Astrocyte of the spinal cord (primary cell): ENCODE data around the gene AIFM1.

Source experiments
- DNase-seq: peaks from one replicate; pipeline ENCODE4 v3.0.0; 2011; ENCODE audit warnings: low read depth, low spot score
- H3K4me3 ChIP-seq: 2 replicates; pipeline ENCODE4 v1.5.1; 2011; ENCODE audit warnings: low read depth, mild to moderate bottlenecking, low read length, moderate library complexity
- in situ Hi-C: cut with HindIII; loops from 2 replicates; pipeline ENCODE4 v1.10.0; 2017; ENCODE audit warnings: low sequenced_read_pairs
- TF ChIP-seq, protein P1 (sequence below): IDR thresholded peaks from 2 replicates; pipeline ENCODE4 v1.5.1; 2012; ENCODE audit warnings: low read depth, mild to moderate bottlenecking, low read length, inconsistent platforms

Gene AIFM1

DNA sequence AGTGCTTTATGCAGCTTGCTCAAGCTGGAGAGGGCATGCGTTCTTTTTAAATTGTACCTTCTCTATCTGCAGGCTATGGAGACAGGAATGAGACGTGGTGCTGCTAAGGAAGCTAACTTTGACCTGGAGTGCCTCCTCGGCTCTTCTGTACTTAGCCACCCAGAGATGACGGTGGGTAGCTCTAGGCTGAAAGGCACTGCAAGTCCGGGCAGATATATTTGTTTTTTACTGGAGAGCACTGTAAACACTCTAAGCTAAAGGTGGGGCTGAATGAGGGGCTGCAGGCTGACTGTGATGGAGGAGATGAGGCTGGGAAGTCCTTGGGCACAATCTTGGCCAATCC, 67.5 kb downstream of the AIFM1 start:
- TF ChIP-seq, protein P1, sequence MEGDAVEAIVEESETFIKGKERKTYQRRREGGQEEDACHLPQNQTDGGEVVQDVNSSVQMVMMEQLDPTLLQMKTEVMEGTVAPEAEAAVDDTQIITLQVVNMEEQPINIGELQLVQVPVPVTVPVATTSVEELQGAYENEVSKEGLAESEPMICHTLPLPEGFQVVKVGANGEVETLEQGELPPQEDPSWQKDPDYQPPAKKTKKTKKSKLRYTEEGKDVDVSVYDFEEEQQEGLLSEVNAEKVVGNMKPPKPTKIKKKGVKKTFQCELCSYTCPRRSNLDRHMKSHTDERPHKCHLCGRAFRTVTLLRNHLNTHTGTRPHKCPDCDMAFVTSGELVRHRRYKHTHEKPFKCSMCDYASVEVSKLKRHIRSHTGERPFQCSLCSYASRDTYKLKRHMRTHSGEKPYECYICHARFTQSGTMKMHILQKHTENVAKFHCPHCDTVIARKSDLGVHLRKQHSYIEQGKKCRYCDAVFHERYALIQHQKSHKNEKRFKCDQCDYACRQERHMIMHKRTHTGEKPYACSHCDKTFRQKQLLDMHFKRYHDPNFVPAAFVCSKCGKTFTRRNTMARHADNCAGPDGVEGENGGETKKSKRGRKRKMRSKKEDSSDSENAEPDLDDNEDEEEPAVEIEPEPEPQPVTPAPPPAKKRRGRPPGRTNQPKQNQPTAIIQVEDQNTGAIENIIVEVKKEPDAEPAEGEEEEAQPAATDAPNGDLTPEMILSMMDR: no peak
- no peak for DNase-seq
- in situ Hi-C loops: no loop called here
- no peak overlapping the region for H3K4me3 ChIP-seq

GRCh38 chrX:130097507-130098209, 68.0 kb downstream of the AIFM1 start:
- TF ChIP-seq, protein P1: no peak
- no peak overlapping the region for H3K4me3 ChIP-seq
- DNase-seq: no peak
- in situ Hi-C loops: no loop called here

DNA sequence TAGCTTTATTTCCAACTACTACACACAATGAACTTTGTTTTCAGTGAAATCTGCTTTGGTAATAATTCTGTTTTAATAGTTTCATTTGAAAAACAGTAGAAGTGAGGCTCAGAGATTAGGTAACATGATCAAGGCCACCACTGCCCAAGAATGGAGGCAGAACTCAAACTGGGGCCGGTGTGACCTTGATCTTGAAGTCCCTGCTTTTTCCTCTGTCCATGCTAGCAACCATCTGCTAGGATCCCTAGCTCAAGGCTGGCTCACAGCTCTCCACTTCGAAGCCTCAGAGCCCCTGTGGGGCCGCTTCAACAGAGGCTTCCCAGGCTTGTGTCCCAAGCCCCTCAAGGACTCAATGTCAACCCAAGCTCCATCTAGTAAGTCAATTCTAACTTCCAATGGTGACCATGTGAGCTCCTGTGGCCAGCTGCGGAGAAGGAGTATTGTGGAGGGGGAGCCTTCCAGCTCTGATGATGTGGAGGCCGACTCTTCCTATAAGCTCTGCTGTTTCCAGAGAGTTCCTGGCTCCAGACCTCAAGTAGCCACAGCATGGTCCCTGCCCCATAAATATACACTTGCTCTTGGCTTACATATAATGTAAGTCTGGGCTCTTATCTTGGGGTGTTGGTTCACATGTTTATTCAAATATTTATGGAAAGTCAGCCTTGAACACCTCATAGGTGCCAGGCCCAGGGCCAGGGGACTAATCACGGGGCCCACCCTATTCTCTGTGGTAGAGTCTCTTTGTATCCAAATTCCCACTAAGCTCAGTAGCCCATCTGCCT, 70.2 kb downstream of the AIFM1 start:
- TF ChIP-seq, protein P1: no peak
- no peak for DNase-seq
- in situ Hi-C loops: no loop called here
- H3K4me3 ChIP-seq: no peak overlapping the region

GRCh38 chrX:130094696-130095095, 70.9 kb downstream of the AIFM1 start:
- TF ChIP-seq, protein P1: no peak
- no peak for DNase-seq
- no peak overlapping the region for H3K4me3 ChIP-seq
- in situ Hi-C loops: no loop called here

DNA sequence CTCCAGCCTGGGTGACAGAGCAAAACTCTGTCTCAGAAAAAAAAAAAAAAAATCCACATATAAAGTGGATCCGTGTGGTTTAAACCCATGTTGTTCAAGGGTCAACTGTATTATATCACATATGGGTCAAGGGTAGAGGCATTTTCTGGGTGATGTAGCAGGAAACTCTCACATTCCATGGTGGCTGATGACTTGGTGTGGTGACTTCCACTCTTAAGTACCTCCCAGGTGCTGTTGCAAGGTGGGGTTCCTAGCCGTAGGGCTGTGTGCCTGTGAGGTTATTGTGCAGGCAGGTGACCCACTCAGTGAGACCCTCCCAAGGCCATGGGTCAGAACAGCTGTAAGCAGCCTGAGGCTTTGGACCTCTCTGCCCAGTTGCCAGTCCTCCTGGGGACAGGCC, 72.4 kb downstream of the AIFM1 start:
- in situ Hi-C loops: no loop called here
- TF ChIP-seq, protein P1: no peak
- DNase-seq: no peak
- no peak overlapping the region for H3K4me3 ChIP-seq

GRCh38 chrX:130091980-130092522, 73.6 kb downstream of the AIFM1 start:
- DNase-seq: no peak
- no peak overlapping the region for H3K4me3 ChIP-seq
- TF ChIP-seq, protein P1: no peak
- in situ Hi-C loops: no loop called here
